DND-41 (cell line): ENCODE data around the gene AEN.

Source experiments
- EZH2 ChIP-seq: IDR thresholded peaks from 3 replicates; pipeline ENCODE4 v1.6.1; 2012; ENCODE audit warnings: borderline replicate concordance, low read depth, mild to moderate bottlenecking, moderate library complexity, low read length, inconsistent platforms; ENCODE audit not compliant: severe bottlenecking
- TF ChIP-seq, protein P1 (sequence below): IDR thresholded peaks from 2 replicates; pipeline ENCODE4 v1.5.1; 2012; ENCODE audit warnings: borderline replicate concordance, low read length, moderate library complexity, mild to moderate bottlenecking; ENCODE audit not compliant: poor library complexity, severe bottlenecking; ENCODE audit errors: extremely low read depth

DNA sequence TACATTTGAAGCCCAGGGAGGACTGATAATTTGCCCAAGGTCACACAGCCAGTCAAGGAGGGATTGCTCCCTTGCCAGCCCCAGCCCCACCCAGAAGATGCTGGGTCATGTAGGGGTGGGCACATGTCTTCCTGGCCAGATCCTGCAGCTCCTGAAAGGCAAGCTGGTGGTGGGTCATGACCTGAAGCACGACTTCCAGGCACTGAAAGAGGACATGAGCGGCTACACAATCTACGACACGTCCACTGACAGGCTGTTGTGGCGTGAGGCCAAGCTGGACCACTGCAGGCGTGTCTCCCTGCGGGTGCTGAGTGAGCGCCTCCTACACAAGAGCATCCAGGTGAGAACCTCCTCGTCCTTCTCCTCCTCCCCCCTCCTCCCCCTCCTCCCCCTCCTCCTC, 30.8 kb downstream of the AEN start:
- TF ChIP-seq, protein P1, sequence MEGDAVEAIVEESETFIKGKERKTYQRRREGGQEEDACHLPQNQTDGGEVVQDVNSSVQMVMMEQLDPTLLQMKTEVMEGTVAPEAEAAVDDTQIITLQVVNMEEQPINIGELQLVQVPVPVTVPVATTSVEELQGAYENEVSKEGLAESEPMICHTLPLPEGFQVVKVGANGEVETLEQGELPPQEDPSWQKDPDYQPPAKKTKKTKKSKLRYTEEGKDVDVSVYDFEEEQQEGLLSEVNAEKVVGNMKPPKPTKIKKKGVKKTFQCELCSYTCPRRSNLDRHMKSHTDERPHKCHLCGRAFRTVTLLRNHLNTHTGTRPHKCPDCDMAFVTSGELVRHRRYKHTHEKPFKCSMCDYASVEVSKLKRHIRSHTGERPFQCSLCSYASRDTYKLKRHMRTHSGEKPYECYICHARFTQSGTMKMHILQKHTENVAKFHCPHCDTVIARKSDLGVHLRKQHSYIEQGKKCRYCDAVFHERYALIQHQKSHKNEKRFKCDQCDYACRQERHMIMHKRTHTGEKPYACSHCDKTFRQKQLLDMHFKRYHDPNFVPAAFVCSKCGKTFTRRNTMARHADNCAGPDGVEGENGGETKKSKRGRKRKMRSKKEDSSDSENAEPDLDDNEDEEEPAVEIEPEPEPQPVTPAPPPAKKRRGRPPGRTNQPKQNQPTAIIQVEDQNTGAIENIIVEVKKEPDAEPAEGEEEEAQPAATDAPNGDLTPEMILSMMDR: no peak
- no peak for TF ChIP-seq EZH2
